NCI-H1092 treated with DMSO at 0.1 percent for 48 hours (cell line): ENCODE results near the gene IFT81.
"Not testable (repeated sequence)": the region's sequence is repeated elsewhere in the genome, so short reads cannot be mapped to it uniquely, and the experiment has no call there.

Experiments used
- DNase-seq: peaks from one replicate; lab custom pipeline; 2025; lab: John Stamatoyannopoulos, UW

Gene IFT81

GRCh38 chr12:110124269-110124995 is at the start of gene IFT81:
Gene IFT81, plus strand, starts transcription at chr12:110124357. Its CDS starts 3,024 bp downstream, at chr12:110127381.
- DNase-seq: peak; percentile 85

GRCh38 chr12:110075880-110076279 is 48.3 kb upstream of the IFT81 start:
- DNase-seq: no peak

GRCh38 chr12:110077800-110078199 is 46.4 kb upstream of the IFT81 start:
- no peak for DNase-seq

GRCh38 chr12:110079477-110080400 is 44.4 kb upstream of the IFT81 start:
- DNase-seq: no peak

GRCh38 chr12:110080410-110080809 is 43.7 kb upstream of the IFT81 start:
- DNase-seq: no peak

- DNase-seq: no peak
Measured at GRCh38 chr12:110084314-110085015, 39.7 kb upstream of the IFT81 start.

- not testable (repeated sequence) for DNase-seq
Measured at GRCh38 chr12:110088216-110088615, 35.9 kb upstream of the IFT81 start.

- no peak for DNase-seq
Measured at GRCh38 chr12:110088936-110089335, 35.2 kb upstream of the IFT81 start.

- DNase-seq: no peak
Measured at GRCh38 chr12:110090266-110091135, 33.7 kb upstream of the IFT81 start.

GRCh38 chr12:110091136-110091711 is 32.9 kb upstream of the IFT81 start:
- DNase-seq: no peak

GRCh38 chr12:110093631-110094311 is 30.4 kb upstream of the IFT81 start:
- DNase-seq: no peak

- peak; percentile 52 for DNase-seq
Measured at GRCh38 chr12:110100315-110100970, 23.7 kb upstream of the IFT81 start.

GRCh38 chr12:110102255-110102654 is 21.9 kb upstream of the IFT81 start:
- peak; percentile 29 for DNase-seq

- no peak for DNase-seq
Measured at GRCh38 chr12:110104188-110105094, 19.7 kb upstream of the IFT81 start.

GRCh38 chr12:110105159-110105558 is 19.0 kb upstream of the IFT81 start:
- no peak for DNase-seq

- no peak for DNase-seq
Measured at GRCh38 chr12:110105986-110106385, 18.2 kb upstream of the IFT81 start.

GRCh38 chr12:110107369-110108281 is 16.5 kb upstream of the IFT81 start:
- no peak for DNase-seq
